Hematopoietic multipotent progenitor cell treated with erythropoietin and hydrocortisone succinate and interleukin-3 and kit ligand, for 8 days (in vitro differentiated cells): Measurements from ENCODE around the gene OSBP.

Source experiments
- DNase-seq: peaks from one replicate; pipeline ENCODE4 v3.0.0-alpha.2; 2015

Gene OSBP

DNA sequence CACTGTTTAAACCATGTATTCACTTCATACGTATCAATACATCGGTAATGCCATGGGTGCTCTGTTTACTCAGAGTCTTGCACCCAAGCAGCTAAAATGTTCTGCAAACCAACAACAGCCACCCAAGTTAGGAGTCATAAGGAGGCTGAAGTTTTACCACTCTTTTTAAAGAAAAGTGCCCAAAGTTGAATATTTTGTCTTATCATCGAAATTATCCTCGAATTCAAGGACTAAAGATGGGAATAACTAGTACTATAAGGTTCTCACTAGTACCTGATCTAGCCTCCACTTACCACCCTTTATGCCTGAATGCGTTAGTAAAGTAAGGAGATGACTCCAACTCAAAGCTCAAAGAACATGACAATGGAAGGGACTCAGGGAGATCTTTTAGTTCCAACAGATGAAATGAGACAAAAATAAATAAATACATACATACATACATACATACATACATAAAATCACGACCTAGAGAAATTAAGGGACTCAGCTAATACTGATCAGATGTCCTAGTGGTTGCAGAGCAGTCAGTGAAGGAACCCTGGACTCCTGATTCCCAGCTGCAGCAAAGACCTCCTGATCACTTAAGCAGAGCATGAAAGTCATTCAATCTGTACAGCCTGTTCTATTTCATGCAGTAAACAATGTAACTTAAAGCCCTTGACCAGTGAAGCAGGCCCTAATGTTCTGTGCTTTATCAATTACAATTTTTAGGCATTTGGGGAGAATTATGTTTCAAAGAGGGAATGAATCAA lies 7.7 kb downstream of the OSBP start:
- DNase-seq, result no peak

- no peak for DNase-seq
These were observed 13.1 kb downstream of the OSBP start for GRCh38 chr11:59602432-59602831.

GRCh38 chr11:59601788-59602187 lies 13.8 kb downstream of the OSBP start:
- no peak for DNase-seq

- DNase-seq, result no peak
These were observed 14.9 kb downstream of the OSBP start for GRCh38 chr11:59600636-59601035.

DNA sequence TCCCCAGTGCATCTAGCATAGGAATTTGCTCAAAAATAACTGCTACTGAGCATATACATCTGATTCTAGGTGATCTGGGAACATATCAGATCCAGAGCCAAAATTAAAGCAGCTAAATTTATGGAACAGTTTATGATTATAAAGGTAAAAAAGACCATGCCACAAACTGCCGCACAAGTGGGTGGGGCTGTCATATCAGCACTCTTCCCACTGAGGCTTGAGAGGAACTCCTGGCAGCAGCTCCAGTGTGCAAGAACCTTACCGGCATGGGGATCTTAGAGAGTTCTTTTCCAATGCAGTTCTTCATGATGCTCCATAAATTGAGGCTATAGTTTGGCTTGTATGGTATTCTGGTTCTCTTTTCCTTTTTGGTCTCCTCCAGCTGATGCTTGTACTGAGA lies 15.3 kb downstream of the OSBP start:
- no peak for DNase-seq

DNA sequence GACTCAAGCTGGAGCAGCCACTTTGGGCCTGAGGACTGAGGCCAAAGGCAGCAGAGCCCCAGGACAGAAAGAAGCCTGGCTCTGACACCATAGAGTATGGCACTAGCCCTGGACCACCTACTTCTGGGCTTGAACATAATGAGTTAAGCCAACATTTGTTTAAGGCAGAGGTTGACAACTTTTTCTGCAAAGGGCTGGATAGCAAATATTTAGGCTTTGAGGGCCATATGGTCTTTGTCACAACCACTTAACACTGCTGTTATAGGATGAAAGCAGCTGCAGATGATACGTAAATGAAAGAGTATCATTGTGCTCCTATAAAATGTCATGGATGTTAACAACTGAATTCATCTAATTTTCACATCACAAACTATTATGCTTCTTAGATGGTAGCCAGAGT lies 16.6 kb downstream of the OSBP start:
- no peak for DNase-seq

DNA sequence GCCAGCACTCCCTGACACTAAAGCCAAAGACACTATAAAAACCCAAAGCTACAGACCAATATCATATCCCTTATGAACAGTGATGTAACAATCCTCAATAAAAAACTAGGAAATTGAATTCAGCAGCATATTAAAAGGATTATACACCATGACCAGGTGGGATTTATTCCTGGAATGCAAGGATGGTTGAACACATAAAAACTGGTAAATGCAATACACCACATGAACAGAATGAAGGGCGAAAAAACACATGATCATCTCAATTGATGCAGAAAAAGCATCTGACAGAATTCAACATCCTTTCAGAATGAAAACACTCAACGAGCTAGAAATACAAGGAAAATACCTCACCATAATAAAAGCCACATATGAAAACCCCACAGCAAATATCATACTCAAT lies 31.3 kb downstream of the OSBP start:
- no peak for DNase-seq

DNA sequence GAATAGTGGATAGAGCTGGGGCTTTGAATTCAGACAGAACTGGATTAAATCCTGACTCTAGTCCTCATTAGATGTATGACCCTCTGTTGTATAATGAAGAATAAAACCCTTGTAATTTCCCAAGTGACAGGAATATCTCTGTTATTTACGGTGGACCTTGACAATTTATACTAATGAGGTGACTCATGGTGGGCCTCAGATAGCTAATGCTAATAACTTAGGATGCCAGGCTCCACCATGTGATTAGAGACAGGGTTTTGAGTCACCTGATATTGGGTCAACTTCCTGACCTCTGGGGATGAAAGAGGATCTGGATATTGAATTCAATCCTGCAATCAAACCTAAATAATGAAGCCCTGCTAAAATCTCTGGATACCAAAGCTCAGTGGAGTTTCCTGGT lies 33.6 kb downstream of the OSBP start:
- DNase-seq, result no peak

DNA sequence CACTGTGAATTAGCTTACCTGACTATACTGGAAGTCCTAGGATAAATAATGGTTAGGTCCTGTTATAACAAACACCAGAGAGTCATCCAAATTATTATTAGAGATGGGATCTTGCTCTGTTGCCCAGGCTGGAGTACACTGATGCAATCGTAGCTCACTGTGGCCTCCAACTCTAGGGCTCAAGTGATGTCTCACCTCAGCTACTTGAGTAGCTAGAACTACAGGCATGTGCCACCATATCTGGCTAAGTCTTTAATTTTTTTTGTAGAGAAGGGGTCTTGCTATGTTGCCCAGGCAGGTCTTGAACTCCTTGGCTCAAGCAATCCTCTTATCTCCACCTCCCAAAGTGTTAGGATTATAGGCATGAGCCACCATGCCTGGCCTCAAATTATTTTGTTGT lies 37.2 kb downstream of the OSBP start:
- DNase-seq, result no peak

DNA sequence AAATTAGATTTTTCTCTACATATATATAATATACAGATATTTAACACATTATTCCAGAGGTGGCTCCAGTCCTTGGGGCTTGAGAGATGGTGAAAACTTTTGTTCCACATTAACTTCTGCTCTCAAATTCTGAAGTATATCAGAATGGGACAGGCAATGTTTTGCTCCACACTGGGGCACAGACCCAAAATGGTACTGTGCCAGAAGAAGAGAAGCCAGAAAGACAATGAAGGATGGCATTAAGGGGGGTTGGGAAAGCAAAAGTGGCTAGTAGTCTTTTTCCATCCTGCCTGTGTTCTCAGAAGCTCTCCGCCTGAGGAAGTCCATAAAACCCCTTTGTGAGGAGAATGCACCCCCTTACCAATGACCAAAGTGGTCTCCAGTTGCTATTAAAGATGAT lies 40.1 kb downstream of the OSBP start:
- DNase-seq, result no peak

DNA sequence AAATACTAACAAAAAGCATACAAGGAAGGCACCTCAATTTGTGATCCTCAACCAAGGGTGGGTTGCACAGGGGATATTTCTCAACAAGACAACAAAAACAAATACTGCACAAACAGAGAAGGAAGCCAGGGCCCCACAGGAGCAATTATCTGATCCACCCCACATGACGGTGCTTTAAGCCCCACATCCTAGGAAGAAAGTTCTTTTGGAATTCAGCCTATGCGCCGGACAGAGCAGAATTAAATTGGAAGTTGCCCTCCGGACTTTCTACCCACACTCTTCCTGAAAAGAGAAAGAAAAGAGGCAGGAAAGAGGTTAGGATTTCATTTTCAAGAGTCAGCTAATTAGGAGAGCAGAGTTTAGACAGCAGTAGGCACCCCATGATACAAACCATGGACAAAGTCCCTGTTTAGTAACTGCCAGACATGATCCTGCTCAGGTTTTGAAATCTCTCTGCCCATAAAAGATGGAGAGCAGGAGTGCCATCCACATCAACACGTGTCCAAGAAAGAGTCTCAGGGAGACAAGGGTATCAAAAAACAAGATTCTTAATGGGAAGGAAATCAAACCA lies 40.6 kb downstream of the OSBP start:
- no peak for DNase-seq

GRCh38 chr11:59574467-59574866 lies 41.1 kb downstream of the OSBP start:
- no peak for DNase-seq

GRCh38 chr11:59573216-59573615 lies 42.4 kb downstream of the OSBP start:
- DNase-seq, result no peak

- DNase-seq, result no peak
These were observed 43.5 kb downstream of the OSBP start for GRCh38 chr11:59572091-59572490.

GRCh38 chr11:59562292-59562691 lies 53.3 kb downstream of the OSBP start:
- no peak for DNase-seq

DNA sequence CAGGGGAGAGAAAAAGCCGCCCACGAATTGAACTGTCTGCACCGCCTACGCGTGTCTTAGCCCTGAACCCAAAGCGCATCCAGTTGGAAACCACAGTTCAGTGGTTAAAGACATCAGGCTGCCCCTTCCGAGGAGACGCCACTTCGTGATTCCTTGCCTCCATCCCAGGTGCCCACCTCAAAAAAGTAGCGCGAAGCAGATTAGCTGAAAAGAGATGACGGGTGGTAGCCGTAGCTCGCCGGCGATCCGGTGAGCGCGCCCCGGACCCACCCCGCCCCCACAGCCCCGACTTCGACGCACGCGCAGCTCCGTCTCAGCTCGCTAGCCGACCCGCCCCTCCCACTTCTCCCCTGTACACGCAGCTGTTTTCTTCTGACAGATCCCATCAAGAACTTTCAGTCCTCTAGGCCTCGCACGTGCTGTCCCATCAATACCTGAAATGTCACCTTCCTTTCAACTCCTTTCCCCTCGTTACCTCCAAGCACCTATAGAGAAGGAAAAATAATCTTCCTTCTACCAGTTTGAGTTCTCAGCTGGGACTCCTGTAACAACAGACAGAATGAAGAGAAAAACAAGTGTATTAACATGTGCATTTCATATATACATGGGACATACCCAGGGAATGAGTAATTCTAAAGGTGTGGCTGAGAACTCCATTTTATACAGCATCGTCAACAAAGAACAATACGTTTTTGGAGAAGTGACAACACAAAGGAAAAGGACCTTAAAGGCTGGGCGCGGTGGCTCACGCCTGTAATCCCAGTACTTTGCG lies 54.7 kb downstream of the OSBP start:
- peak; percentile 87 for DNase-seq

DNA sequence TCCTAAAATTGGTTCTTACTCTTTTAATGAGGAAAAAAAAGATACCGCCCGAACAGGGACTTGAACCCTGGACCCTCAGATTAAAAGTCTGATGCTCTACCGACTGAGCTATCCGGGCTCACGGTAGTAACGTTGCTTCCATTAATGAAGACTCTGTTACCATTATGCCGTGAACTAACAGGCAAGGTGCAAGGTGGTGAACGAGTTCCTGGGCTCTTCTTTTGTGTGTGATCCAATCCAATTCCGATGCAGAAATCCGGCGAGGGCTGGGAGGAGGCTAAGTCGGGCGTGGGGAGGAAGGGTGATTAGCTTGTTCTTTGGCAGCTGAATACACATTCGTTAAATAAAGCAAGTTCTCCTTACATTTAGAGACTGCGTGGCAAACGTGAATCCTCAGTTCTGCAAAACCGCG lies 55.3 kb downstream of the OSBP start:
- peak; percentile 90 for DNase-seq

- DNase-seq, result no peak
These were observed 55.7 kb downstream of the OSBP start for GRCh38 chr11:59559886-59560285.

DNA sequence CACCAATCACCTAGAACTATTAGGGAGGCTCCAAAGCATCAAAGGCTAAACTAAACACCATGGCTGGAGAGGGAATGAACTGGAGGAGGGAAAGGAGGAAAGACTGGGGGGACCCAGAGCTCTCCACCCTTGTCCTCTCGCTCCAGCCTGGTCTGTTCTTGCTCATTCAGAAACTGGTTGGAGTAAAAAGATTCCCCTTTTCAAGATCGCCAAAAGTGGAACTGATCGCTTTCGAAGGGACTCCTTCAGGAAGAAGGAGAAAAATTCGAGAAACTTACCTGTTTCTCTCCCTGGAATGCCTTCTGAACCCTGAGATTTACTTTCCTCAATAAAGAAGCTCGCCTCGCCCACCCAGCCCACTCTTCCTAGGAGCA lies 57.3 kb downstream of the OSBP start:
- no peak for DNase-seq

GRCh38 chr11:59556917-59557348 lies 58.6 kb downstream of the OSBP start:
- peak; percentile 68 for DNase-seq

- DNase-seq, result peak; percentile 94
These were observed 59.3 kb downstream of the OSBP start for GRCh38 chr11:59556115-59556916.

GRCh38 chr11:59555601-59556114 lies 59.9 kb downstream of the OSBP start:
- DNase-seq, result no peak

DNA sequence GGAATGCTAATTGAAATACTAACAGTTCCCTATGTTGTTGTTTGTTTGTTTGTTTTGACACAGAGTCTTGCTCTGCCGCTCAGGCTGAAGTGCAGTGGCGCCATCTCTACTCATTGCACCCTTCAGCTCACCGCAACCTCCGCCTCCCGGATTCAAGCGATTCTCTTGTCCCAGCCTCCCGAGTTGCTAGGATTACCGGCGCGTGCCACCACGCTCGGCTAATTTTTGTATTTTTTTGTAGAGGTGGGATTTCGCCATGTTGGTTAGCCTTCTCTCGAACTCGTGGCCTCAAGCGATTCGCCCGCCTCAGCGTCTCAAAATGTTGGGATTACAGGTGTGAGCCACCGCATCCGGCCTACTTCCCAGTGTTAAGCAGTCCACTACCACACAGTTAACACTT lies 62.3 kb downstream of the OSBP start:
- no peak for DNase-seq
